Nephron progenitor cell (in vitro differentiated cells): ENCODE results near the gene CREB3L1.

ENCODE experiments used
- DNase-seq: peaks from one replicate; pipeline ENCODE4 v3.0.0; 2021
- H3K27ac Mint-ChIP-seq: 2 replicates; pipeline ENCODE4 v1.8.0; 2021; ENCODE audit warnings: mild to moderate bottlenecking, moderate library complexity, mixed read lengths
- H3K27me3 Mint-ChIP-seq: 2 replicates; pipeline ENCODE4 v1.8.0; 2021; ENCODE audit warnings: mild to moderate bottlenecking, low read depth, mixed read lengths; ENCODE audit not compliant: poor library complexity
- H3K36me3 Mint-ChIP-seq: 2 replicates; pipeline ENCODE4 v1.8.0; 2021; ENCODE audit warnings: low read depth, mixed read lengths
- H3K4me1 Mint-ChIP-seq: 2 replicates; pipeline ENCODE4 v1.8.0; 2021; ENCODE audit warnings: mixed read lengths
- H3K4me3 Mint-ChIP-seq: 2 replicates; pipeline ENCODE4 v1.8.0; 2021; ENCODE audit warnings: mild to moderate bottlenecking, moderate library complexity, mixed read lengths
- H3K9me3 Mint-ChIP-seq: 2 replicates; pipeline ENCODE4 v1.8.0; 2021; ENCODE audit warnings: mild to moderate bottlenecking, moderate library complexity, mixed read lengths
- TF ChIP-seq, protein P1 (sequence below): fragments of 200-600 bp; sonication (generic); IDR thresholded peaks from 2 replicates; pipeline ENCODE4 v1.5.0; 2021; ENCODE audit warnings: antibody characterized with exemption

The CREB3L1 gene

DNA sequence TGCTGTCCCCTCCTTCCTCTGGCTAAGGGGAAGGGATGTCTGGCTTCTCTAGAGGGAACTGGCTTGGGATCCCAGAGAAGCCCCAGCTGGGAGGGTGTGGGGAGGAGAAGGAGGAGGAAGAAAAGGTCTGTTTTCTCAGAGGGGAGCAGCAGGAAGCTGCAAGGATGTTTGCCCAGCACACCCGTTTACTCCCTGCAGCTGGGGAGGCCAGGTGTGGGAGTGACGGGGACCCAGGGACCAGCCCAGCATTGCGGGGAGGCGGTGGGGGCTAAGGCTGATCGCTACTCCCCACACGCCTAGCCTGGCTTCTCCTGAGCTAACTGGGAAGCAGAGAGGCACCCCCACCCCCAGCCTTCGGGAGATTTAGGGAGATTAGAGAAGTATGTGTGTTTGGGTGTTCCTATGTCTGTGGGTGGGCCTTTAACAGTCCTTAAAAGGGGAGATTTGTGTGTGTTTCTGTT, 3.9 kb downstream of the CREB3L1 start:
- DNase-seq: no peak
- H3K27me3 Mint-ChIP-seq: peaks cover 26% of the 10 kb centered on the region
- peak overlapping the region; percentile 48 for H3K4me3 Mint-ChIP-seq
- TF ChIP-seq, protein P1, sequence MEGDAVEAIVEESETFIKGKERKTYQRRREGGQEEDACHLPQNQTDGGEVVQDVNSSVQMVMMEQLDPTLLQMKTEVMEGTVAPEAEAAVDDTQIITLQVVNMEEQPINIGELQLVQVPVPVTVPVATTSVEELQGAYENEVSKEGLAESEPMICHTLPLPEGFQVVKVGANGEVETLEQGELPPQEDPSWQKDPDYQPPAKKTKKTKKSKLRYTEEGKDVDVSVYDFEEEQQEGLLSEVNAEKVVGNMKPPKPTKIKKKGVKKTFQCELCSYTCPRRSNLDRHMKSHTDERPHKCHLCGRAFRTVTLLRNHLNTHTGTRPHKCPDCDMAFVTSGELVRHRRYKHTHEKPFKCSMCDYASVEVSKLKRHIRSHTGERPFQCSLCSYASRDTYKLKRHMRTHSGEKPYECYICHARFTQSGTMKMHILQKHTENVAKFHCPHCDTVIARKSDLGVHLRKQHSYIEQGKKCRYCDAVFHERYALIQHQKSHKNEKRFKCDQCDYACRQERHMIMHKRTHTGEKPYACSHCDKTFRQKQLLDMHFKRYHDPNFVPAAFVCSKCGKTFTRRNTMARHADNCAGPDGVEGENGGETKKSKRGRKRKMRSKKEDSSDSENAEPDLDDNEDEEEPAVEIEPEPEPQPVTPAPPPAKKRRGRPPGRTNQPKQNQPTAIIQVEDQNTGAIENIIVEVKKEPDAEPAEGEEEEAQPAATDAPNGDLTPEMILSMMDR: no peak
- H3K36me3 Mint-ChIP-seq: no peaks in the 10 kb centered on the region
- H3K27ac Mint-ChIP-seq: peak overlapping the region; percentile 62
- H3K9me3 Mint-ChIP-seq: no peaks in the 10 kb centered on the region
- H3K4me1 Mint-ChIP-seq: peaks cover 62% of the 10 kb centered on the region

DNA sequence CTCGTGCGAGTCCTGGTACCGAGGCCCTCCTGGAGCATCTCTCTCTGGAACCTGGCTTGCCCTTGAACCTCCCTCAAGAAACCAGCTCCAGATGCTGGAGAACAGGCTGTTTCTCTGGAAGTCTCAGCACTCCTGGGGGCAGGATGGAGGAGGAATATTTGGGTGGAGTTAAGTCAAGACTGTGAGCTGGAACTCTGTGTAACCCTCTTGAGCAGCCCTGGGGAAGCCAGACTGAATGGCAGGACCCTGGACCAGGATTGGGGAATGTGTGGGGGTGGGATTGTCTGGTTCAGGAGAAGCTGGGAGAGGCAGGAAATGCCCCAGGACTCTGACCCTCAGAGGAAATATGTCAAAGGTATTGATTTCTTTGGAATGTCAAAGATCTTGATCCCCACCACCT, 7.7 kb downstream of the CREB3L1 start:
- Mint-ChIP-seq H3K4me1 (peaks cover 48% of the 10 kb centered on the region), H3K4me3 (no peak overlapping the region), H3K36me3 (no peaks in the 10 kb centered on the region), H3K9me3 (no peaks in the 10 kb centered on the region), H3K27me3 (peaks cover 11% of the 10 kb centered on the region), H3K27ac (no peak overlapping the region)
- DNase-seq: no peak
- TF ChIP-seq, protein P1: no peak

DNA sequence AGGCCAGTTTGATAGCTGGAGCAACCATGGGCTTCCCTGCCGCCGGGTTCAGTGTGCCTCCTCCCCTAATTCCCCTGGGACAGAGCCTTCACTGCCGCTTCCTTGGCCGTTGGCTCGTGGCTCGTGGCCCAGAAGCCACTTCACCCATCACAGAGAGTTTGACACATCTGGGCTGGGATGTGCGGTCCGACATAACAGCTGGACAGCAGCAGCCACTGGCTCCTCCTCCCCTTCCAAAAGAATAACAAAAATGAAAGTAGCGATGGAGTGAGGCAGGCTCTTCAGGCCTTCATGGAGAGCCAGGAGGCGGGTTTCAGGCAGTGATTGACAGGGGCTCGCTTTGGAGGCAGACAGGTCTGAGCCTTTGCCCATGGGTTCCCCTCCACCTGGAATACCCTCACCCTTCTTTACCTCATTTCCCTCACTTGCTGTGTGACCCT, 8.2 kb downstream of the CREB3L1 start:
- TF ChIP-seq, protein P1: no peak
- H3K36me3 Mint-ChIP-seq: no peaks in the 10 kb centered on the region
- no peak overlapping the region for H3K27ac Mint-ChIP-seq
- H3K27me3 Mint-ChIP-seq: peaks cover 11% of the 10 kb centered on the region
- H3K9me3 Mint-ChIP-seq: no peaks in the 10 kb centered on the region
- peaks cover 49% of the 10 kb centered on the region for H3K4me1 Mint-ChIP-seq
- no peak overlapping the region for H3K4me3 Mint-ChIP-seq
- no peak for DNase-seq

DNA sequence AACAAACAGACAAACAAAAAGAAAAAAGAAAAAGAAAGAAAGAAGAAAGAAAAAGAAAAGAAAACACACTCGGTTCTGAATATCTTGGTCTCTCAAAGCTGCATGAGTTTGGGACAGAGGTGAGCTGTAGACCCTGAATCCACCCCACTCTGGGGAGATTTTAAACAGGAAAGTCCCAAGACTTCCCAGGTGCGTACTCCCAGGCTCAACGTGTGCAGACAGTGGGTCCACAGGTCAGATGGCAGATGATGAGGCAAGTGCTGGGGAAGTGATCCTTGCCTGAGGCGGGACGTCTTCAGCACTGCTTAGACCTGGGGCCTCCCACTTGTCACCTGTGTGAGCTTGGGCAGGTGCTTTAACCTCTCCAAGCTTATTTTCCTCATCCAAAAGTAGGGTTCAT, 9.3 kb downstream of the CREB3L1 start:
- no peak overlapping the region for H3K4me3 Mint-ChIP-seq
- H3K27me3 Mint-ChIP-seq: peaks cover 14% of the 10 kb centered on the region
- H3K27ac Mint-ChIP-seq: peak overlapping the region; percentile 64
- peaks cover 49% of the 10 kb centered on the region for H3K4me1 Mint-ChIP-seq
- DNase-seq: no peak
- H3K9me3 Mint-ChIP-seq: no peaks in the 10 kb centered on the region
- TF ChIP-seq, protein P1: no peak
- H3K36me3 Mint-ChIP-seq: no peaks in the 10 kb centered on the region

DNA sequence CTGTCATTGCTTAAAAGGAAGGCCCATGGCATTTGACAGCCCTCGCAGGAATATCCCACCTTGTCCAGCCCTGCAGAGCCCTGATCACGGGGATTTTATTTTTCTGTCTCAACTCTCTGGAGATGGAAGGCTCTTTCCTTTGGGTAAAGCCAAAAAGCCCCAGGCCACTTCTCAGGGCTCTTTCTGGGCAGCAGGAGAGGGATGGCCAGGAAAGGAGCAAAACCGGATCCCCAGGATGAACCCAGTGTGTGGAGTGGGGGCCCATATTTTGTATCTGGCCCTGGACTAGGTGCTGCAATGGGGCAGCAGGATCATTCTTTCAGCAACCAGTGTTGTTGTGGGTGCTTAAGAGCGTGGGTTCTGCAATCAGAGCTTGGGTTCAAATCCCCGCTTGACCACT, 11.0 kb downstream of the CREB3L1 start:
- H3K4me1 Mint-ChIP-seq: peaks cover 48% of the 10 kb centered on the region
- H3K27me3 Mint-ChIP-seq: peaks cover 12% of the 10 kb centered on the region
- H3K27ac Mint-ChIP-seq: no peak overlapping the region
- no peak for DNase-seq
- H3K36me3 Mint-ChIP-seq: no peaks in the 10 kb centered on the region
- TF ChIP-seq, protein P1: no peak
- H3K9me3 Mint-ChIP-seq: no peaks in the 10 kb centered on the region
- no peak overlapping the region for H3K4me3 Mint-ChIP-seq

DNA sequence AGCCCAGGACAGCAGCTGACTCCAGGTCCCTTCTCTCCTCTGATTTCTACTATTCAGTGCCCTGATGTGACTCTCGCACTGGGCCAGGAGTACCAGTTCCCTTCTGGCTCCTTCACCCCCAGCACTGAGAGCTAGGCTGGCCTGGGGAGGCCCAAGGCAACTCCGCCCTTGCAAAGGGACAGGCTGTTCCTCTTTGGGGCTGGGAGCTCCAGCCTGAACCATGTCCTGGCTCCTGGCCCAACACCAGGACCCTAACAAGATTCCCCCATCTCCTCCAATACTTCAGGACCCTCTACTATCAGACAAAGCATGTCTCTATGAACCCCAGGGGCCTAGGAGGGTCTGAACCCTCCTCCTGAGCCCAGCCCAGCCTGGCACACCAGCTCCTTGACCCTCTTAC, 12.5 kb downstream of the CREB3L1 start:
- no peak for DNase-seq
- peaks cover 62% of the 10 kb centered on the region for H3K4me1 Mint-ChIP-seq

More for the DNA sequence above, 12.5 kb downstream of the CREB3L1 start:
- Mint-ChIP-seq H3K4me3 (no peak overlapping the region), H3K36me3 (no peaks in the 10 kb centered on the region), H3K27me3 (peaks cover 17% of the 10 kb centered on the region), H3K27ac (peak overlapping the region; percentile 86), H3K9me3 (no peaks in the 10 kb centered on the region)
- TF ChIP-seq, protein P1: no peak
